Fibroblast of lung (primary cell): ENCODE data around the gene PSMB8.
A peak's percentile ranks its signal among the peaks of the same experiment; 100 is the strongest.

Experiments used
- CTCF ChIP-seq, 2 donors: IDR thresholded peaks in 1 of 2; conservative IDR thresholded peaks in 1 of 2; 1 replicate in 1 of 2; 2 replicates in 1 of 2; pipeline ENCODE4 v1.5.1; 2011 to 2012; ENCODE audit warnings: low read length in 2 of 2, control low read depth in 1 of 2, inconsistent platforms in 1 of 2, low read depth in 1 of 2, mild to moderate bottlenecking in 1 of 2
- EZH2 ChIP-seq: IDR thresholded peaks from 2 replicates; pipeline ENCODE4 v1.5.1; 2012; ENCODE audit warnings: low read length, control low read depth, mild to moderate bottlenecking; ENCODE audit errors: missing control alignments

- TF ChIP-seq CTCF (conservative IDR thresholded peaks at IDR 0.05 in 1 of 2, IDR thresholded peaks at IDR 0.05 in 1 of 2; ENCODE audit: low read depth in 1 of 2, low read length in 2 of 2), result no peak
- peak; percentile 50 for TF ChIP-seq EZH2
These were observed 35.8 kb upstream of the PSMB8 start for GRCh38 chr6:32879691-32880090.
